GM19452 (cell line): Measurements from ENCODE around the gene TTN.
"Not testable (repeated sequence)": the region's sequence is repeated elsewhere in the genome, so short reads cannot be mapped to it uniquely, and the experiment has no call there.

Source experiments
- ATAC-seq: cut with Tn5 transposase; IDR thresholded peaks from one replicate; pipeline ENCODE4 v1.9.1; 2021; ENCODE audit not compliant: unreplicated experiment

Gene TTN

GRCh38 chr2:178536037-178536436, 271.2 kb downstream of the TTN start:
- no peak for ATAC-seq

GRCh38 chr2:178531168-178531567, 276.1 kb downstream of the TTN start:
- no peak for ATAC-seq

- peak; percentile 97 for ATAC-seq
Observed at GRCh38 chr2:178530625-178531142, 276.5 kb downstream of the TTN start.

GRCh38 chr2:178530131-178530530, 277.1 kb downstream of the TTN start:
- no peak for ATAC-seq

GRCh38 chr2:178529194-178529593, 278.0 kb downstream of the TTN start:
- ATAC-seq = no peak

GRCh38 chr2:178528647-178529046, 278.6 kb downstream of the TTN start:
- ATAC-seq = no peak

- no peak for ATAC-seq
Observed at GRCh38 chr2:178527592-178527991, 279.6 kb downstream of the TTN start.

- no peak for ATAC-seq
Observed at GRCh38 chr2:178526256-178526655, 281.0 kb downstream of the TTN start.

- ATAC-seq = not testable (repeated sequence)
Observed at GRCh38 chr2:178525460-178525859, 281.8 kb downstream of the TTN start.

GRCh38 chr2:178525010-178525409, 282.2 kb downstream of the TTN start:
- not testable (repeated sequence) for ATAC-seq

GRCh38 chr2:178523596-178524134, 283.6 kb downstream of the TTN start:
- no peak for ATAC-seq

- peak; percentile 85 for ATAC-seq
Observed at GRCh38 chr2:178522950-178523595, 284.1 kb downstream of the TTN start.

GRCh38 chr2:178521304-178522150, 285.7 kb downstream of the TTN start:
- no peak for ATAC-seq

GRCh38 chr2:178517496-178517895, 289.7 kb downstream of the TTN start:
- ATAC-seq = no peak

- ATAC-seq = no peak
Observed at GRCh38 chr2:178514664-178515063, 292.6 kb downstream of the TTN start.

- ATAC-seq = no peak
Observed at GRCh38 chr2:178513876-178514275, 293.3 kb downstream of the TTN start.

GRCh38 chr2:178512484-178512883, 294.7 kb downstream of the TTN start:
- no peak for ATAC-seq

- ATAC-seq = no peak
Observed at GRCh38 chr2:178510384-178510783, 296.8 kb downstream of the TTN start.

GRCh38 chr2:178508646-178509045, 298.6 kb downstream of the TTN start:
- no peak for ATAC-seq

GRCh38 chr2:178506949-178507348, 300.3 kb downstream of the TTN start:
- ATAC-seq = no peak

- ATAC-seq = no peak
Observed at GRCh38 chr2:178506524-178506923, 300.7 kb downstream of the TTN start.

- no peak for ATAC-seq
Observed at GRCh38 chr2:178506101-178506500, 301.1 kb downstream of the TTN start.
